Upper lobe of left lung (tissue), 6 donors: Measurements from ENCODE around the gene VASP. TPM values are rescaled to one million over a fixed set of nuclear protein-coding genes. Genes with fewer than 3 reads are reported as not detected.

Source experiments
- ATAC-seq, 2 donors: fragments of 200-7000 bp; cut with Tn5 transposase; one replicate each; pipeline ENCODE4 v1.9.1; 2022; ENCODE audit warnings: mild to moderate bottlenecking in 2 of 2, moderate library complexity in 2 of 2; ENCODE audit not compliant: low FRiP score in 2 of 2
- DNase-seq, 2 donors: peaks; one replicate each; pipeline ENCODE4 v3.0.0-alpha.2; 2019 to 2020
- H3K27ac ChIP-seq, 4 donors: fragments of 200-600 bp; sonication (generic); one replicate each; pipeline ENCODE4 v1.5.1; 2016 to 2019
- H3K27me3 ChIP-seq, 4 donors: fragments of 200-600 bp; sonication (generic); one replicate each; pipeline ENCODE4 v1.5.1; 2017 to 2019
- H3K36me3 ChIP-seq, 4 donors: fragments of 200-600 bp; sonication (generic); one replicate each; pipeline ENCODE4 v1.5.1; 2016 to 2019
- H3K4me1 ChIP-seq, 4 donors: fragments of 200-600 bp; sonication (generic); one replicate each; pipeline ENCODE4 v1.5.1; 2018 to 2019
- H3K4me3 ChIP-seq, 4 donors: fragments of 200-600 bp; sonication (generic); one replicate each; pipeline ENCODE4 v1.5.1; 2017 to 2019; ENCODE audit warnings: mild to moderate bottlenecking in 2 of 4, moderate library complexity in 1 of 4
- H3K9me3 ChIP-seq, 4 donors: fragments of 200-600 bp; sonication (generic); one replicate each; pipeline ENCODE4 v1.5.1; 2018 to 2019
- EP300 ChIP-seq, 4 donors: sonication (generic); formaldehyde crosslinking; IDR thresholded peaks; one replicate each; pipeline ENCODE4 v1.5.1; 2017; ENCODE audit warnings: antibody characterized with exemption in 4 of 4, control low read depth in 2 of 4
- POLR2A ChIP-seq, 4 donors: fragments of 450-650 bp; IDR thresholded peaks; one replicate each; pipeline ENCODE4 v1.5.1; 2016 to 2017; ENCODE audit warnings: antibody characterized with exemption in 4 of 4, mild to moderate bottlenecking in 2 of 4
- POLR2AphosphoS5 ChIP-seq, 2 donors: sonication (generic); formaldehyde crosslinking; IDR thresholded peaks; one replicate each; pipeline ENCODE4 v1.5.1; 2017; ENCODE audit warnings: antibody characterized with exemption in 2 of 2
- WGBS, 2 donors: methylation state at CpG; one replicate each; pipeline ENCODE4 v1.1.5; 2017 to 2018; 5-methylcytosine and 5-hydroxymethylcytosine counted together
- total RNA-seq, 6 donors: library from RNA; depleted of rRNA in 4 of 6; stranded (reverse); fragments of >200 nt in 4 of 6; gene quantifications; one replicate each; pipeline versions ENCODE4 v1.1.0 to v1.2.1, GENCODE V29; 2016 to 2021
- TF ChIP-seq, protein P1 (sequence below), 6 experiments: fragments of 450-650 bp in 4 of 6; fragments of 200-600 bp in 2 of 6; sonication (generic) in 2 of 6; IDR thresholded peaks; one replicate each; pipeline ENCODE4 v1.5.1; 2016 to 2019; ENCODE audit warnings: antibody characterized with exemption in 6 of 6
- donor health status: DM: no; HTN: no; CAD: no; lungs with moderate emphysema.
- donor health status: DM: no; HTN: yes; CAD: no; lungs with severe emphysema.

VASP gene
- total RNA-seq, 6 donors from 2014 or later: 68.1 to 266 (median 143) TPM

DNA sequence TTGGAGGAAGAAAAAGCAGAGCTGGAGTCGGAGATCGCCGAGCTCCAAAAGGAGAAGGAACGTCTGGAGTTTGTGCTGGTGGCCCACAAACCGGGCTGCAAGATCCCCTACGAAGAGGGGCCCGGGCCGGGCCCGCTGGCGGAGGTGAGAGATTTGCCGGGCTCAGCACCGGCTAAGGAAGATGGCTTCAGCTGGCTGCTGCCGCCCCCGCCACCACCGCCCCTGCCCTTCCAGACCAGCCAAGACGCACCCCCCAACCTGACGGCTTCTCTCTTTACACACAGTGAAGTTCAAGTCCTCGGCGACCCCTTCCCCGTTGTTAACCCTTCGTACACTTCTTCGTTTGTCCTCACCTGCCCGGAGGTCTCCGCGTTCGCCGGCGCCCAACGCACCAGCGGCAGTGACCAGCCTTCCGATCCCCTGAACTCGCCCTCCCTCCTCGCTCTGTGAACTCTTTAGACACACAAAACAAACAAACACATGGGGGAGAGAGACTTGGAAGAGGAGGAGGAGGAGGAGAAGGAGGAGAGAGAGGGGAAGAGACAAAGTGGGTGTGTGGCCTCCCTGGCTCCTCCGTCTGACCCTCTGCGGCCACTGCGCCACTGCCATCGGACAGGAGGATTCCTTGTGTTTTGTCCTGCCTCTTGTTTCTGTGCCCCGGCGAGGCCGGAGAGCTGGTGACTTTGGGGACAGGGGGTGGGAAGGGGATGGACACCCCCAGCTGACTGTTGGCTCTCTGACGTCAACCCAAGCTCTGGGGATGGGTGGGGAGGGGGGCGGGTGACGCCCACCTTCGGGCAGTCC lies 34.5 kb upstream of the VASP start:
- Histone ChIP-seq H3K27ac (no peak overlapping the region), H3K4me1 (peaks cover 21 to 41% (median 29%) of the 10 kb centered on the region in 4 donors)

DNA sequence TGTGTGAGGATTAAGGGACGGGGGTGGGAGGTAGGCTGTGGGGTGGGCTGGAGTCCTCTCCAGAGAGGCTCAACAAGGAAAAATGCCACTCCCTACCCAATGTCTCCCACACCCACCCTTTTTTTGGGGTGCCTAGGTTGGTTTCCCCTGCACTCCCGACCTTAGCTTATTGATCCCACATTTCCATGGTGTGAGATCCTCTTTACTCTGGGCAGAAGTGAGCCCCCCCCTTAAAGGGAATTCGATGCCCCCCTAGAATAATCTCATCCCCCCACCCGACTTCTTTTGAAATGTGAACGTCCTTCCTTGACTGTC lies 34.0 kb upstream of the VASP start:
- Histone ChIP-seq H3K27me3 (peaks cover 0 to 4% (median 0%) of the 10 kb centered on the region in 4 donors), H3K9me3 (no peaks in the 10 kb centered on the region), H3K4me1 (peaks cover 22 to 41% (median 29%) of the 10 kb centered on the region in 4 donors), H3K4me3 (no peak overlapping the region), H3K27ac (no peak overlapping the region), H3K36me3 (no peaks in the 10 kb centered on the region)
- DNase-seq (no peak), ATAC-seq (no peak)
- WGBS, 2 donors: 44 to 50% methylated on average over 5 of the region's 5 CpGs
- TF ChIP-seq POLR2A (IDR thresholded peaks at IDR 0.05): no peak
- TF ChIP-seq, protein P1, sequence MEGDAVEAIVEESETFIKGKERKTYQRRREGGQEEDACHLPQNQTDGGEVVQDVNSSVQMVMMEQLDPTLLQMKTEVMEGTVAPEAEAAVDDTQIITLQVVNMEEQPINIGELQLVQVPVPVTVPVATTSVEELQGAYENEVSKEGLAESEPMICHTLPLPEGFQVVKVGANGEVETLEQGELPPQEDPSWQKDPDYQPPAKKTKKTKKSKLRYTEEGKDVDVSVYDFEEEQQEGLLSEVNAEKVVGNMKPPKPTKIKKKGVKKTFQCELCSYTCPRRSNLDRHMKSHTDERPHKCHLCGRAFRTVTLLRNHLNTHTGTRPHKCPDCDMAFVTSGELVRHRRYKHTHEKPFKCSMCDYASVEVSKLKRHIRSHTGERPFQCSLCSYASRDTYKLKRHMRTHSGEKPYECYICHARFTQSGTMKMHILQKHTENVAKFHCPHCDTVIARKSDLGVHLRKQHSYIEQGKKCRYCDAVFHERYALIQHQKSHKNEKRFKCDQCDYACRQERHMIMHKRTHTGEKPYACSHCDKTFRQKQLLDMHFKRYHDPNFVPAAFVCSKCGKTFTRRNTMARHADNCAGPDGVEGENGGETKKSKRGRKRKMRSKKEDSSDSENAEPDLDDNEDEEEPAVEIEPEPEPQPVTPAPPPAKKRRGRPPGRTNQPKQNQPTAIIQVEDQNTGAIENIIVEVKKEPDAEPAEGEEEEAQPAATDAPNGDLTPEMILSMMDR (IDR thresholded peaks at IDR 0.05): no peak
- TF ChIP-seq EP300 (IDR thresholded peaks at IDR 0.05): no peak
- no peak for TF ChIP-seq POLR2AphosphoS5 (IDR thresholded peaks at IDR 0.05)

More for the DNA sequence above, 34.5 kb upstream of the VASP start:
- no peaks in the 10 kb centered on the region for H3K9me3 ChIP-seq
- WGBS, 2 donors: 25 to 59% methylated on average over 36 to 38 of the region's 44 CpGs
- ATAC-seq: no peak
- no peaks in the 10 kb centered on the region for H3K36me3 ChIP-seq
- peak in 1 of 2 donors; percentile 93 for DNase-seq
- peak overlapping the region in 1 of 4 donors; percentile 20 for H3K4me3 ChIP-seq
- H3K27me3 ChIP-seq: peaks cover 0 to 4% (median 0%) of the 10 kb centered on the region in 4 donors
- TF ChIP-seq POLR2AphosphoS5 (IDR thresholded peaks at IDR 0.05): no peak
- TF ChIP-seq, protein P1 (IDR thresholded peaks at IDR 0.05): no peak
- no peak for TF ChIP-seq POLR2A (IDR thresholded peaks at IDR 0.05)
- no peak for TF ChIP-seq EP300 (IDR thresholded peaks at IDR 0.05)

DNA sequence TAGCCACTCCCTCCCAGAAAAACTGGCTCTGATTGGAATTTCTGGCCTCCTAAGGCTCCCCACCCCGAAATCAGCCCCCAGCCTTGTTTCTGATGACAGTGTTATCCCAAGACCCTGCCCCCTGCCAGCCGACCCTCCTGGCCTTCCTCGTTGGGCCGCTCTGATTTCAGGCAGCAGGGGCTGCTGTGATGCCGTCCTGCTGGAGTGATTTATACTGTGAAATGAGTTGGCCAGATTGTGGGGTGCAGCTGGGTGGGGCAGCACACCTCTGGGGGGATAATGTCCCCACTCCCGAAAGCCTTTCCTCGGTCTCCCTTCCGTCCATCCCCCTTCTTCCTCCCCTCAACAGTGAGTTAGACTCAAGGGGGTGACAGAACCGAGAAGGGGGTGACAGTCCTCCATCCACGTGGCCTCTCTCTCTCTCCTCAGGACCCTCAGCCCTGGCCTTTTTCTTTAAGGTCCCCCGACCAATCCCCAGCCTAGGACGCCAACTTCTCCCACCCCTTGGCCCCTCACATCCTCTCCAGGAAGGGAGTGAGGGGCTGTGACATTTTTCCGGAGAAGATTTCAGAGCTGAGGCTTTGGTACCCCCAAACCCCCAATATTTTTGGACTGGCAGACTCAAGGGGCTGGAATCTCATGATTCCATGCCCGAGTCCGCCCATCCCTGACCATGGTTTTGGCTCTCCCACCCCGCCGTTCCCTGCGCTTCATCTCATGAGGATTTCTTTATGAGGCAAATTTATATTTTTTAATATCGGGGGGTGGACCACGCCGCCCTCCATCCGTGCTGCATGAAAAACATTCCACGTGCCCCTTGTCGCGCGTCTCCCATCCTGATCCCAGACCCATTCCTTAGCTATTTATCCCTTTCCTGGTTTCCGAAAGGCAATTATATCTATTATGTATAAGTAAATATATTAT lies 33.3 kb upstream of the VASP start:
- H3K27me3 ChIP-seq: peaks cover 0 to 4% (median 0%) of the 10 kb centered on the region in 4 donors
- no peaks in the 10 kb centered on the region for H3K36me3 ChIP-seq
- peaks cover 16 to 38% (median 27%) of the 10 kb centered on the region in 4 donors for H3K4me1 ChIP-seq
- ATAC-seq: no peak
- no peak overlapping the region for H3K4me3 ChIP-seq
- 62 to 69% methylated on average over 27 of the region's 27 CpGs for WGBS, 2 donors
- TF ChIP-seq POLR2A (IDR thresholded peaks at IDR 0.05) (no peak), POLR2AphosphoS5 (IDR thresholded peaks at IDR 0.05) (no peak)
- peak in 1 of 2 donors; percentile 66 for DNase-seq
- H3K9me3 ChIP-seq: no peaks in the 10 kb centered on the region
- H3K27ac ChIP-seq: no peak overlapping the region

- Histone ChIP-seq H3K27me3 (peaks cover 0 to 4% (median 0%) of the 10 kb centered on the region in 4 donors), H3K4me3 (no peak overlapping the region), H3K9me3 (no peaks in the 10 kb centered on the region), H3K27ac (no peak overlapping the region), H3K36me3 (no peaks in the 10 kb centered on the region), H3K4me1 (peaks cover 13 to 35% (median 25%) of the 10 kb centered on the region in 4 donors)
- TF ChIP-seq, protein P1 (IDR thresholded peaks at IDR 0.05): no peak
- no peak for TF ChIP-seq POLR2AphosphoS5 (IDR thresholded peaks at IDR 0.05)
- no peak for TF ChIP-seq EP300 (IDR thresholded peaks at IDR 0.05)
- TF ChIP-seq POLR2A (IDR thresholded peaks at IDR 0.05): peak in 1 of 4 donors; percentile 38
- ATAC-seq: peak in 1 of 2 donors; percentile 1
- 62% methylated on average over 28 of the region's 28 CpGs for WGBS, 2 donors
- peak in 1 of 2 donors; percentile 61 for DNase-seq
These were observed 32.4 kb upstream of the VASP start for GRCh38 chr19:45474606-45475521.
